HG03159 (cell line): ENCODE results near the gene TMEM87A.
A peak's percentile ranks its signal among the peaks of the same experiment; 100 is the strongest.
"Not testable (repeated sequence)": the region's sequence is repeated elsewhere in the genome, so short reads cannot be mapped to it uniquely, and the experiment has no call there.

ENCODE experiments used
- ATAC-seq: cut with Tn5 transposase; IDR thresholded peaks from one replicate; pipeline ENCODE4 v1.9.1; 2021; ENCODE audit warnings: mild to moderate bottlenecking, moderate library complexity; ENCODE audit not compliant: unreplicated experiment

Gene TMEM87A, protein sequence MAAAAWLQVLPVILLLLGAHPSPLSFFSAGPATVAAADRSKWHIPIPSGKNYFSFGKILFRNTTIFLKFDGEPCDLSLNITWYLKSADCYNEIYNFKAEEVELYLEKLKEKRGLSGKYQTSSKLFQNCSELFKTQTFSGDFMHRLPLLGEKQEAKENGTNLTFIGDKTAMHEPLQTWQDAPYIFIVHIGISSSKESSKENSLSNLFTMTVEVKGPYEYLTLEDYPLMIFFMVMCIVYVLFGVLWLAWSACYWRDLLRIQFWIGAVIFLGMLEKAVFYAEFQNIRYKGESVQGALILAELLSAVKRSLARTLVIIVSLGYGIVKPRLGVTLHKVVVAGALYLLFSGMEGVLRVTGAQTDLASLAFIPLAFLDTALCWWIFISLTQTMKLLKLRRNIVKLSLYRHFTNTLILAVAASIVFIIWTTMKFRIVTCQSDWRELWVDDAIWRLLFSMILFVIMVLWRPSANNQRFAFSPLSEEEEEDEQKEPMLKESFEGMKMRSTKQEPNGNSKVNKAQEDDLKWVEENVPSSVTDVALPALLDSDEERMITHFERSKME

DNA sequence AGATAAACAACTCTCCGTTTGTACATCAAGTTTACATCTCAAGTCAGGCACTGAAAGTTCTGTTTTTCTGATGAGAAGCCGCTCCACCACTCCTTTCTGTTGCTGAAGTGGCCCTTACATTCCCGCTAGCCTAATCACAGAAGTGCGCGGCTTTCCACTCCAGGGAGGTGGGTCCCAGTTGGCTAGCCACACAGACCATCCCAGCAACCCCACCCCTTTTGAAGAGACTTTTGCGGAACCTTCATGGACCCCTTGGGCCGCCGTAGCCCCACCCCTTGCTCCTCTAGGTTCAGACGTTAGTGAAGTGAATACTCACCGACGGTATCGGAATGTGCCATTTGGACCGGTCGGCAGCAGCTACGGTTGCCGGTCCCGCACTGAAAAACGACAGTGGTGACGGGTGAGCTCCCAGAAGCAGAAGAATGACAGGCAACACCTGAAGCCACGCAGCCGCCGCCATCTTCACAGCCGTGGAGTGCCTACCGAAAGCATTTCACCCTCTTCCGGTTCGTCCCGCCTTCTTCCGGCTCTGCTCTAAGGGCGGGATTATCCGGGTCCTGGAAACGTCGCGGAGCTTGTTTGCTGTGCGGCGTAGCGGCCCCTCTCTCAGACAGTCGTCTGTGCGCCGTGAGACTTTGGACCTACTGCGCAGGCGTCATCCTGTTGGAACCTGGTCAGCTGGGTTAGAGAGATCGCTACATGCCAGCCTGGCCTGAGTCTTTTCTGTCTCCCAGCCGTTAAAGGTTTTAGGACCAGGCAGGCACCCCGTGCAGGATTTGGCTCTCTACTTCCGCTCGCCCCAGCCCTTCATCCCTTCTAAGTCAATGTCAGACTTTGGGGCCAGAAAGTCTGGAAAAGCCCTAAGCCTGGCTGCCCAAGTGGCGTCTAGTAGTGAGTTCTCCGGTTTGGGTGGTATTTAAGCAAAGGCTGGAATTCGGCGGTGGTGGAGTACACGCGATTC is at the start of gene TMEM87A, which contains the start of gene GANC:
TMEM87A (minus strand) TSS at position 495 of the 961 bp plus-strand sequence; CDS start at position 460, 35 bp downstream.
GANC (plus strand) TSS at position 263 of the 961 bp plus-strand sequence. CDS start 1,281 bp downstream, outside the sequence.
- peak; percentile 92 for ATAC-seq

DNA sequence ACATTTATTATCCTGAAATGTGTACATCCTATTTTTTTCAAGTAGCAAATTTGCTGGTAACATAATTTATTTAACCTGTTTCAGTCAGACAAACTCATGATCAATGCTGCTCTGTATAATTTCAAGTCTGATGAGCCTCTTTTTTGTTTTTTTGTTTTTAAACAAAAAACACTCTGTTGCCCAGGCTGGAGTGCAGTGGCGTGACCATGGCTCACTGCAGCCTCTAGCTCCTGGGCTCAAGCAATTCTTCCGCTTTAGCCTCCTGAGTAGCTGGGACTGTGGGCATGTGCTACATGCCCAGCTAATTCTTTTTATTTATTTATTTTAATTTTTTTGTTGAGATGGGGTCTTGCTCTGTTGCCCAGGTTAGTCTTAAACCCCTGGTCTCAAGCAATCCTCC is 46.0 kb upstream of the TMEM87A start:
- ATAC-seq: no peak

DNA sequence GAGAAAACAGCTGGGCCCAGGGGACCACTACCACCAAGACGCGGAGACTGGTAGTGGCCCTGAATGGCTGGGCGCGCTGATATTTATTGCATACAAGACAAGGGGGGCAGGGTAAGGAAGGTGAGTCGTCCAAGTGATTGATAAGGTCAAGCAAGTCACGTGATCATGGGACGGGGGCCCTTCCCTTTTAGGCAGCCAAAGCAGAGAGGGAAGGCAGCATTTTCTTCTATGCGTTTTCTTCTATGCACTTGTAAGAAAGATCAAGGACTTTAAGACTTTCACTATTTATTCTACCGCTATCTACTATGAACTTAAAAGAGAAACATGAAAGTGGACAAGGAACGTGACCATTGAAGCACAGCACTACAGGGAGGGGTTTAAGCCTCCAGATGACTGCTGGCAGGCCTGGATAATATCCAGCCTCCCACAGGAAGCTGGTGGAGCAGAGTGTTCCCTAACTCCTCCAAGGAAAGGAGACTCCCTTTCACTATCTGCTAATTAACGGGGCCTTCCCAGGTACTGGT is 43.1 kb upstream of the TMEM87A start:
- not testable (repeated sequence) for ATAC-seq

DNA sequence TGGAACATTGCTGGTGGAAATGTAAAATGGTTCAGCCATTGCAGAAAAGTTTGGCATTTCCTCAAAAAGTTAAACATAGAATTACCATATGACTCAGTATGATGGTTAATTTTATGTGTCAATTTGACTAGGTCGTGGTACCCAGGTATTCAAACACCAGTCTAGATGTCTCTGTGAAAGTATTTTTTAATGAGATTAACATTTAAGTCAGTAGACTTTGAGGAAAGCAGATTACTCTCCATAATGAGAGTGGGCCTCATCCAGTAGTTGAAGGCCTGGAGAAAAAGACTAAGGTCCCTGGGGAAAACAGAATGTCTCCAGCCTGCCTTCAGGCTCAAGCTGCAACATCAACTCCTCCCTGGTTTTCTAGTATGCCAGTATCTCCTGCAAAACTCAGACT is 42.3 kb upstream of the TMEM87A start:
- ATAC-seq: no peak

DNA sequence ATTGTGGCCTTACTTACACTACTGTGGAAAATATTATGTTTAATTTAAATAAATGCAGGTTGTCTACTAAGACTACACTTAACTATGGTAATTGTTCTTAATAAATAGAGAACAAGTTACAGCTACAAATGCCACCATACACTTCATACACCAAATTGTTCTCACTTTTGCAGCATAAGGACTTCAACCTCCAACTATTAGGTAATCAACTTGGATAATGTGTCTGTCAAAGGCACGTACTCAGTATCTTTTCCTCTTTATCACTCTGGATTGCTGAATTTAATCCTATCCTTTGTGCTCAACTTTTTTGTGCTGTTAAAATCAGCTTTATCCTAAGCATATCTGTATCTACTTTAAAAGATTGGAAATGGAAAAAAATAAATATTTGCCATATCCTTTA is 41.6 kb upstream of the TMEM87A start:
- ATAC-seq: no peak

DNA sequence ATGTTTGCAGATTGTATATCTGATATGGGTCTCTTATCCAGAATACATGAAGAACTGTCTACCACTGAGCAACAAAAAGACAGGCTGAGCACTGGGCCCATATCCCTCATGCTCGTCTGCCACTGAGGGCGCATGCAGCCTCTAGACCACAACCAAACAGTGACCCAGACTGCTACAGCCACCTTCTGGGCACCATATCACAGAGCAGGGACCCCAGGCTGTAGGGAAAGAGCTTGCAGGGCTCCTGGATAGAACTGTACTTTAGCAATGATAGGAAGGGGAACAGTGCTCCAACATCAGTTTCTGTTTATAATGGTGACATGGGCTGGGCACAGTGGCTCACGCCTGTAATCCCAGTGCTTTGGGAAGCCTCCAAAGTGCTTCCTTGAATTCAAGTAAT is 40.2 kb upstream of the TMEM87A start:
- ATAC-seq: no peak

DNA sequence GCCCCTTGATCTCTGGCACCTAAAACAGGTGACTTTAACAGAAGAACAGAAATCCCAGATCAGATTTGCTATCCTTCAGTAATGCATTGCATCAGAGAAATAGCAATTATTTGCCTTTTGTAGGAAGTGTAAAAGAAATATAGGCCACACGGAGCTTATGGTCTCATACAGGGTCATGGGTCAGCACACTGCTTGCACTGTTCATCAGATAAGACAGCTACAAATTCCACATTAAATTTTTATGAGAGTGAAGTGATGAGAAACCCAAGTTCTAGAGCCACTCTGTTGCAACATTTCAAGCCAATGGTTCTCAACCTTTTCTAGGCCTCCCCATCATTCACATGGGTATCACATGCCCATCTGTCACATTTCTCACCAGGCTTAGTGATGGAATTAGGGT is 33.4 kb upstream of the TMEM87A start:
- no peak for ATAC-seq

DNA sequence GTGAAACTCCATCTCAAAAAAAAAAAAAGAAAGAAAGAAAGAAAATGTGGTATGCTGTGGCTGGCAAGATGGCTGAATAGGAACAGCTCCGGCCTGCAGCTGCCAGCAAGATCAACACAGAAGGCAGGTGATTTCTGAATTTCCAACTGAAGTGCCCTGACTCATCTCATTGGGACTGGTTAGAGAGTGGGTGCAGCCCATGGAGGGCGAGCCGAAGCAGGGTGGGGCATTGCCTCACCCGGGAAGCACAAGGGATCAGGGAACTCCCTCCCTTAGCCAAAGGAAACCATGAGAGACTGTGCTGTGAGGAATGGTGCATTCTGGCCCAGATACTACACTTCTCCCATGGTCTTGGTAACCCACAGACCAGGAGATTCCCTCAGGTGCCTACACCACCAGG is 27.8 kb upstream of the TMEM87A start:
- ATAC-seq: not testable (repeated sequence)

DNA sequence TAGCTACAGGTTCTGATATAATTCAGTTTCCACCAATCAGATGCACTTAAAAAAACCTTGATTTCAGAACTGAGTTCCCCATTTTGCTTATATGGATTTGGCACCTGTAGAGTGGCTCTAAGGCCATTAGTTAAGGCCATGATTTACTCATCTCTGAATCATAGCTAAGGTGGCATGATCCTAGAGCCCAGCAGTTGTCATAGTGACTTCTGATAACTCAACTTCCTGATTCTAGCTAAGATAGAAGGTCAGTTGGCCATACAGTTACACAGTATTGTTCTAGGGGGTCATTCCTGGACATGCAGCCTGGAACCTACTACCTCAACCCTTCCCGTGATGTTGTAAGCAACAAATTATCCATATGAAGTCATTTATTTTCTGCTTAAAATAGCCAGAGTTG is 15.9 kb upstream of the TMEM87A start:
- no peak for ATAC-seq

DNA sequence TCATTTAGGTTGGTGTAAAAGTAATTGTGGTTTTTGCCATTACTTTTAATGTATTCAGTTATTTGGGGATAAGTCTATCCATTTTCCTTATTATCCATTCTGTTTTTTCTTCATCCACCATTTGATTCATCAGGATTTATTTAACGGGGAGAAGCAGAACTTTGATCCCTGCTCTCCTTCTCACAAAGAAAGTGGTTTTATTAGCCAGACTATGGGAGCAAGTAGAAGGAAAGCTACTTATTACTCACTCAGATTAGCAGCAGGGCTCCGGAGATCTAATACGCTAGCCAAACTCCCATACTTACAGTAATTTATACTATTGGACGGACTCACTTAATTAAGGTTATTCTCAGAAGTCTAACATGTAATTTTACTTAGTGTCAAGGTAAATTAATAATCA is 14.7 kb upstream of the TMEM87A start:
- no peak for ATAC-seq

DNA sequence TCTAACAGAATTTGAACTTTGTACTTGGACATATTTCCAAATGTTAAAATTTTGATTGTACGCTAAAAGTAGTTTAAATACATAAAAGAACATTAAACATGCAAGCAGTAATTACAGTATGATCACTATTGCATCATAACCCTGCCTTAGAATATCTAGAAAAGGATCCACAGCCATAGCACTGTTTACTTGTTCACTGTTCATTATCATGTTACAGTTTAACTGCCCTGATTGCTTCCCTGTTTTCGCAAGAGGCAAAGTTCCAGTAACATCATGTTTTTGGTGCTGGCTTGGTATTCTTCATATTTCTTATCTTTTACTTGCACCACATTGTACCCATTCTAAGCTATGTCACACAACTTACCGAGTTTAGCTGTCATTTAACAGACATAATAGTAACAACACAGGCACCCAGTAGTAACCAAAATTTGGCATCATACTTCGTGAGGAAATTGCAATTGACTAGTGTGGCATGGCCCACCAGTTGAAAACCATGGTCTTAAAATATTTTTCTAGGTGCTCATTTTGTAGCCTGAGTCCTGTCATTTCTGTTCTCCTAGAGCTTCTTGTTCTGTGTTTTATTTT is 13.3 kb upstream of the TMEM87A start:
- ATAC-seq: no peak

DNA sequence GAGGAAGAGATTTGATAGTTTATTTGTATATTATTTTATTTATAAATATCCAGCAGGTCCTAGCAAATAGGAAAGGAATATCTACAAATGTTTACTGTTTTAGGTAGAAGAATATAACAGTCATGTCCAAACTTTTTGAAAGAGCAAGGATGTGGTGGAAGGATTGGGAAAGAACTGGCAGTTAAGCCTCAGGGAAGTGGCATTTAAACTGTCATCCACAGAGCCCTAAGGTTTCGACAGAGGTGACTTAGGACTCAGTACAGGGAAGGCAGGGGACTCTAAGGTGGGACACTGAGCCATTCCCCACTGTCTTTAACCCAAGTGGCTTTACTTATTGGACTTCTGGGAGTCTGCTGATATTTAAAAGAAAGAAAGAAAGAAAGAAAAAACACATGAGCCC is 11.8 kb upstream of the TMEM87A start:
- ATAC-seq: no peak

DNA sequence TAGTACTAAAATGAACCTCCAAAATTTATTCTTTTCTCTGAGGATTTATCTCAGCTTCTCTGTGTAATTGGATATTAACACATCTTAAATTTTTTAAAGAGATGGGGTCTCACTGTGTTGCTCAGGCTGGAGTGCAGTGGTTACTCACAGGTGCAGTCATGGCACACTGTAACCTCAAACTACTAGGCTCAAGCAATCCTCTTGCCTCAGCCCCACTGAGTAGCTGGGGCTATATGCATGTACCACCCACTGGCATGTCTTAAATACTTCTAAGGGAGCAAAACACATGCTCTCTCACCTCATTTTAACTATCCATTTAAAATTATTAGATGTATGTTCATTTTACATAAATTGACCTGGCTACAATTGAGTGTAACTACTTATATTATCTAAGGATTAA is 11.3 kb upstream of the TMEM87A start:
- no peak for ATAC-seq

DNA sequence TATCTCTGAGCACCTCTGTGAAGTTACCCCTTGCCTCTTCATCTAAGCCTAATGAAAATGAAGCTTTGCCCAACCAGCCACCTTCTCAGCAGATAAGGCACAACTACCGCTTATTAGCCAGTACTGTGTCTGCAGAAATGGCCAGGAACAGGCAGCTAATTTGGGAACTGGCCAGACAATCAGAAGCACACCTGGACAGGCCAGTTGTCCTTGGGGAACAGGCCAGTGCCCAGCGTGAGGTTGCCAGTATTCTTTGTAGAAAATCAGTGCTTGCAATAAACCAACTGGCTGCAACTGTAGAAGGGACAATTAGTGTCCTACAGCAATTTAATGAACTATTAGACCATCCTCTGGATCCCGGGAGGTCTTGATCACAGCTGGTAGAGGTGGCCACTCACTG is 10.4 kb upstream of the TMEM87A start:
- ATAC-seq: no peak

DNA sequence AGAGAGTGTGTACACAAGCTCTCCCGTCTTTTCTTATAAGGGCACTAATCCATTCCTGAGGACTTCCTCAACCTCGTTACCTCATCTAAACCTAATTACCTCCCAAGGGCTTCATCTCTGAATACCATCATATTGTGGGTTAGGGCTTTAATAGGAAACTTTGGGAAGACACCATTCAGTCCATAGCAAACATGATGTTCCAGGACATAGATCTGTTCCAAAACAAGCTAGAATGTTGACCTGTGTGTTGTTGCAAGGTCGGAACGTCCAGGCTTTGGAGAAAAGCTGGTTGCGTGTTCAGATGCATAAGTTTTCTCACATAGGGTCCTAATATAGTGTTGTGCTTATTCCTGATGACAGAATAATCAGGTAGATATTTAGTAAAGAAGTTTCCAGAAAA is 9.7 kb upstream of the TMEM87A start:
- no peak for ATAC-seq

DNA sequence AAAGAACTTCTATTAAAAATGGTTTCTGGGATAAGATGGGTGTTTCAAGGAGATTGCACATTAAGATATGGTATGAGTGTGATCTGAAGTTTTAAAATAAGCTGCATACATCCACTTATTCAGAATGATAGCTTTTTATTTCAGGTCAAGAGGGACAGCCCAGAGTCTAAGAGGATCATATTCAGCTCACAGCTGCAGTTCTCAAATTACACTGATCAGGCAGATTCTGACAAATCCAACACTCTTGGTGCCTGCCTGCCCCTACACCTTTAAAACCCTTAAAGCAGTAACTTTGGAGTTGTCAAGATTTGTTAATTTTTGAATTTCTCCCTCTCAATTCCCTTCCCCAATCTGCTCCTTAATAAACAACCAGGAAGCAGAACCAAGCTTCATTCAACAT is 9.1 kb upstream of the TMEM87A start:
- ATAC-seq: no peak

DNA sequence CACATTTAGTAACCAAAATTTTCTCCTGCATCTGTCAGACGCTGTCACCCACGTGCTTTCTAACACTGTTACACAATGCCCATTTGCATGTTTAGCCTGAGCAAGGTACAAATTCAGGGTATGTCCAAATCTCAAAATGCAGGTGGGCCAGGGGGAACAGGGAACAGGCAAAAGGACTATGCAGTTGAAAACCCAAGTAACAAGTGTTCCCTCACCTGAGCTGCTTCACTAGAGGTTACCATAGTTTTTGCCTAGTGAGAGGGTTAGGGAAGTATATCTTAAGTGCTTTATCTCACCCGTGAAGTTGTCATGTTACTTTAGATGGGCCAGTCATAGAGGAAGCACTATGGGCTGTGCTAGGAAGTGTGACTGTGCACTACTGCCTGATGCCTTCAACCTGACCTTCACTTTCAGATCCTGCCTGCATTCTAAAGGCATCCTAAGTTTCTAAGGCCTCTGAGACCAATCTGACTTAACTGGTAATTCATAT is 6.0 kb upstream of the TMEM87A start:
- ATAC-seq: no peak

DNA sequence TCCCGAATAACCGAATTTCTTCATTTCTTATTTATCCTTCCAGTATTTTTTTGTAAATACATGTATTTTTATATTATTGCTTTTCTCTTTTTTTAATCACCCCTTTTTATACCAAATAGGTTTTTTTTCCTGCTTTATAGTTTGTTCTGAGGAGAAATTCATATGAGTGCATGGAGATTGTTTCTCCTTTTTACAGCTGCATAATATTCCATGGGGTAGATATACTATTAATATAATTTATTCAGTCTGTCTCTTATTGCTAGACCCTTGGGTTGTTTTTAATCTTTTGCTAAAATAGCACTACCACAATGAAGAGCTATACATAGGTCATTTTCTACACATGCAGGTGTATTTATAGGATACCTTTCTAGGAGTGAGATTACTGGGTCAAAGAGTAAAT is 3.5 kb upstream of the TMEM87A start:
- ATAC-seq: no peak

DNA sequence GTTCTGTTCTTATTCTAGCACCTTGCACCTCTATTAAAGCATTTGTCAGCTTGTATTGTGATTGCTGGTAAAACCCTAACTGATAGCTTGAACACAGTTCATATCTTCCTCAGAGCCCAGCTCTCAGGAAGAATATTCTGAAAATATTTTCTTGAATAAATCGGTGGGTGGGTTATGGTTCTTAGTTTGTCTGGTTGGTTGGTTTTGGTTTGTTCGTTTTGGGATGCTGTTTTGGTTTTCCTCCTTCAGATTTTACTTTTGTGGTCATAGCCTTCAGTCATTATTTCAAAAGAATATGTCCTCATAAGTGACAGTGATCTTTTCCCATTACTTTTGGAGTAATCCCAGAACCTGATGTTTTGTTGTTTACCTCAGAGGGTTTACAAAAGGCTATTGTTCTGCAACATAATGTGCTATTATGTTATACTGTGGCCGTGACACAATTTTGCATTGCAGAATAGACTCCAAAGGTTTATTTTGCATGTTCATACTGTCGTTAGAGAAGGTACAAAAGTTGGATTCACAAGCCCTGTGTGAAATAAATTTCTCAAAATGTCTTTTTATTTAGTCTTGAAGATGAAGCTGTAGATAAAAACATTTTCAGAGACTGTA is 2.7 kb upstream of the TMEM87A start:
- no peak for ATAC-seq

DNA sequence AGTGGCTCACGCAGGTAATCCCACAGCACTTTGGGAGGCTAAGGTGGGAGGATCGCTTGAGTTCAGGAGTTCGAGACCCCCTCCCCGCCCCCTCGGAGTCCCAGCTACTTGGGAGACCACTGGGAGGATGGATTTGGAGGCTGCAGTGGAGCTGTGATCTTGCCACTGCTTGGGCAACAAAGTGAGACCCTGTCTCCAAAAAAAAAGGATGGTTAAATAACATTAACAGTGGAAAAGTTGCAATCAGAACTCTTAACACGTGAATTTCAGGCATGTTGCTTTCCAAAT is 1.4 kb upstream of the TMEM87A start:
- no peak for ATAC-seq
